A172 (cell line): ENCODE measurements around the gene TMA16. TPM values are rescaled to one million over a fixed set of nuclear protein-coding genes. Genes with fewer than 3 reads are reported as not detected.
"Not testable (repeated sequence)": the region's sequence is repeated elsewhere in the genome, so short reads cannot be mapped to it uniquely, and the experiment has no call there.

Source experiments
- DNase-seq: peaks from one replicate; pipeline ENCODE4 v3.0.0-alpha.2; 2015; ENCODE audit warnings: low spot score
- total RNA-seq: library from RNA; depleted of rRNA; stranded (reverse); fragments of >200 nt; shearing (Covaris generic); gene quantifications from 2 replicates; pipeline ENCODE4 v1.2.3, GENCODE V29; 2014

TMA16 gene
- total RNA-seq, 1 experiment from 2014 or later = 72.0 TPM

DNA sequence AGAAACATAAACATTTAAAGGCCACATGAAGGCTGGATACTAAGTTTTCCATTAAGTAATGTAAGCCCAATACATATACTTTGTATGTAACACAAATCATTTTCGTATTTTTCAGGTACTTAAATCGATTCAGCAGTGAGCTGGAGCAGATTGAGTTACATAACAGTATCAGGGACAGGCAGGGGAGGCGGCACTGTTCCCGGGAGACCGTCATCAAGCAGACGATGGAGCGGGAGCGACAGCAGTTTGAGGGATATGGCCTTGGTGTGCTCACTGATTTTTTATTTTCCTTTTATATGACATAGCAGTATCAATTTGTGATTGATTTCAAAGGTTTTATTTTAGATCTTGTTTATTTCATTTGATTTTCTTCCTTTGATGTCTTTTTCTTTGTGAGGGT, 20.7 kb downstream of the TMA16 start:
- DNase-seq = no peak

DNA sequence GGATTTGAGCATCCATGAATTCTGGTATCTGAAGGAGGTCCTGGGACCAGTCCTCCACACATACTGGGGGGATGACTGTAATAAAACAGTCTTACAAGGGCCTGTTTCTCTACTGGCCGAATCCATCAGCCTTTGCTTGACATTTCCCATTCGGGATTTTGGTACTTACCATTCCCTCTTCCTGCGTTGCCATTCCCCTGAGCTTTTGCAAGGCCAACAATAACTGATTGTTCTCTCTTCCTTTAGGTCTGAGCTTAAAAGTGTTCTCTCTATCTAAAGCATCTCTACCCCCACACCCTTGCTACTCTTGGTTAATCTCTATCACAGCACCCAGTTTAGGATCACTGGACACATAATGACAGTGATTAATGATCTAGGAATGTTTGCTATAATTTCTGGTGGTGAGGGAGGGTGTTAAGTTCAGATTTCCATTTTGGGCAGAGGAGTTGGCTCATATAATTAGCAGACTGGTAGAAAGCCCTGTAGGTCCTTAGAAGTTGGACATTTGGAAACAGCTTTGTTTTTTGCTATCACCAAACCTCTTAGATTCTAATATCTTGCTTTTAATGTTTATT, 29.4 kb downstream of the TMA16 start:
- no peak for DNase-seq

DNA sequence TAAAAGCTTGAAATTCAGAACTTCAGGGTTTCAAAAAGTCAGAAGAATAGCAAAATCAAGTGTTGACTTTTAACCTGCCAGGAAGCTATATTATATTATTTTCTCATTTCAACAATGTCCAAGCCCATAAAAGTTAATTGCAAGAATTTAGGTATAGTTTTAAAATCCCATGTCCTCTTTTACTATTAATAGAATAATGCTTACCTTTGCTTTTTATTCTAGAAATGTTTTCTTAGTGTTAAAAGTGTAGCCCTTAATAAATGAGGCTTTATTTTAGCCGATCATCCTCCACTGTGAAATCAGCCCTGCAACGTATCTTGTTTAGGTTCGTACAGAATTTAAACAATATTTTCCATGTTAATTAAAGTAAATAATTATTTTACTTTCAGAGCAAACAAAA, 31.5 kb downstream of the TMA16 start:
- no peak for DNase-seq

DNA sequence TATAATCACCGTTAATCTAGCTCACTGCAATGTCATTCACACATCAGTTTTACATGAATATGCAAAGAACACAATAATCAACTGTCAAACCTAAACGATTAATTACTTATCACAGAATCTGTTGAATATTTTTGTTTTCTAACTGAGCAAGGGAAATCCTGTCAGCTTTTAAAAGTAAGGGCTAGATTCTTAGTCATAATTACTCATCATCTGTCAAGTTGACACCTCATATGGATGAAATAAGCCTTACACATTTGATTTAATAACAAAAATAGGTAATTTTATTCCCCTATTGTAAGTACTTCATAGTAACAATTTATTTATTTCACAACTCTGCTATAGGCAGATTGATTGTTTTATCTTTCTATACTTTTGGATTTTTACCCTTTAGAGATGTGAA, 32.7 kb downstream of the TMA16 start:
- no peak for DNase-seq

DNA sequence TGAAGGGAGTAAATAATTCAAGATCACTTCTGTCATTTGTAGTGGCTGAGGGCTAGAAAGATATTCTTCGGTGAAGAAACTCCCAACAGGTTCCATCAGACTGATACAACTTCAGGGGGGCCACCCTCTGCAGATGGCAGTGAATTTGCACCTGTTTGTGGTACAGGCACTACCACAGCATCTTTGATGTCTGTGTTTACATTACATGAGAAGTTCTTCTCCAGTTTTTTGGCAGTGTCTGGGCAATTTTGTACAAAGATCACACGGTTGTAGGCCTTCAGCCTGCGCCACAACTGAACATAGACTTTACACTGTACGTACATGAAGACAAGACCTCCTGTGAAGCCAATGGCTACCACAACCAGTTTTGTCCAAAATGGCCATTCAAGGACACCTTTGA, 34.2 kb downstream of the TMA16 start:
- DNase-seq = no peak

DNA sequence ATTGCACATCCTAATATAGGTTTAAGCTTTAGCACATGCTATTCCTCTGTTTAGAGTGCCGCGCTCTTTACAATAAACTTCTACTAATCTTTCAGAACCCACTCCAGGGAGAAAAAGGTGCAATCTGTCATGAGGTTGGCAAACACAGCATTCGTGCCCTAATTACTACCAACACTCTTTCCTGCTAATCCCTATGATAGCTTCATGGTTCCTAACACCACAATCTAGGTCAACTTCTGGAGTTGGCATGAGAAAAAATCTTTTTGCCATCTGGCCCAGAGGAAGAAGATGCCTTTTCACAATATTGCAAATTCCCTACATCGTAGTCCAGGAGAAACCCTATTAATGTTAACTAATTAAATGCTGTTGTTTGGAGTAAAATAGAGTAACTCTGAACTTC, 39.6 kb downstream of the TMA16 start:
- no peak for DNase-seq

DNA sequence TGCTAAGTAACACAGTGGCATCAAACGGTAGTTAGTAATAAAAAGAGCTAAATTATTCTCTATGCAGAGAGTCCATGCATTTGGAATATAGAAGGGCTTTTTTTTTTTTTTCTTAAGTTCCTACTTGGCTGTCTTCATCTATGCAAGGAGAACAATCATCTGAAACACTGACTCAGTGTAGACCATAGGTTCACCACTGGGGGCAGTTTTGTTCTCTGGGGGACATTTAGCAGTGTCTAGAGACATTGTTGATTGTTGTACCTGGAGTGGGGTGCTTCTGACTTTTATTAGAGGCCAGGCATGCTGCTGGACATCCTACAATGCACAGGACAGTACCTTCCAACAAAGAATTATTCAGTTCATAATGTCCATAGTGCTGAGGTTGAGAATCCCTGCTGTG, 41.2 kb downstream of the TMA16 start:
- no peak for DNase-seq

DNA sequence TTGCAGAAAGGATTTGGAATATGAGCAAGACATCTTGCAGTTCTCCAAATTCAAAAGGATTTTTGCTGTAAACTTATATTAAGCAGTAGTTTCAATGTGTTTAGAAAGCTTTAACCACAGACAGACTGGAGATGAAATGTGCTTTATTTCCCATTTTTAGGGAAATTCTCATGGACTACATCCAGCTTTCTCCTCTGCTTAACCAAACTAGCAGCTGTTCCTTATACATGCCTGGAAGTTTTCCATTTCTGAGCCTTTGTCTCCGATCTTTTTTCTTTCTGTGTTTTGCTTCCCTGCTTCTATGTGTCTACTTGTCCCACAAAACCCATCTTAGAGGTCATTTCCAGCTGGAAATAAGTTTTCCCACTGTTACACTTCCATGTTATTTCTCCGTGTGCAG, 41.6 kb downstream of the TMA16 start:
- no peak for DNase-seq

DNA sequence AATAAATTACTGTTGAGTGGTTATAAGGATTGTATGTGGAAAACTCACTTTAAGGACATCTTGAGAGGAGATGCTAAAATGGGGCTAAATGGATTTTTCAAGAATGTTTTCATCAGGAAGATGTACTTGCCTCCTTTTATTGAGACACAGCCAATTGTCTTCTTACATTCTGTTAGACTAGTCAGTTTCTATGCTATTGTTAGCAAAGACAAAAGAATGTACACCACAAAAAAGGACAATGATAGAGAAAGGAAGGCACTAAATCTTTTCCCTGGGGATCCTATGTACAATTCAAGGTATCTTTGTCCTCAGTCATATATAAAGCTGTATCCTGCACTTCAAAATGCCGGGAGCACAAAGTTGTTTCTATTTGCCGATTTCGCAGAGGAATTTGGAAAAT, 42.6 kb downstream of the TMA16 start:
- DNase-seq = no peak

DNA sequence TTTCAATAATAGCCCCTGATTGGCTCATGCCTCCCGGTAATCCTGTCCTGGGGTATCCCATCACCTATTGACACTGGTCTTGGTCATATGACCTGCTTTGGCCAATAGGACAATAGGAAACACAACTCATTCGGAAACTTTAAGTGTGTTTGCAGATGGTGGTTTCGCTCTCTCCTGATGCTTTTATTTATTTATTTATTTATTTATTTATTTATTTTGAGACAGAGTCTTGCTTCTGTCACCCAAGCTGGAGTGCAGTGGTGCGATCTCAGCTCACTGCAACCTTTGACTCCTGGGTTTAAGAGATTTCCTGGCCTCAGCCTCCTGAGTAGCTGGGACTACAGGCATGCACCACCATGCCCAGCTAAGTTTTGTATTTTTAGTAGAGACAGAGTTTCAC, 44.3 kb downstream of the TMA16 start:
- DNase-seq = not testable (repeated sequence)

DNA sequence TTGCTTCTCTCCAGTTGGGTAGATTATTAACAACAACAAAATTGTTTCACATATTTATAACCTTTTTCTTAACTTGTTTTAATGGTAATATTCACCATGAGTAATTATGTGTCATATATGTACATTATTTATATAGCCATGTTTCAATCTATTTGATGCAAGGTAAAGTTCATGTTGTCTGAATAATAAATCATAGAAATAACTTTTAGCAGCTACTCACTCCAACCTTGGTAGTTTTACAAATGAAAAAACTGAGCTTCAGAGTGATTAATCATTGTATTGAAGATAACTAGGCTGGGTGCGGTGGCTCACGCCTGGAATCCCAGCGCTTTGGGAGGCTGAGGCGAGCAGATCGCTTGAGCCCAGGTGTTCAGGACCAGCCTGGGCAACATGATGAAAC, 46.0 kb downstream of the TMA16 start:
- DNase-seq = no peak

DNA sequence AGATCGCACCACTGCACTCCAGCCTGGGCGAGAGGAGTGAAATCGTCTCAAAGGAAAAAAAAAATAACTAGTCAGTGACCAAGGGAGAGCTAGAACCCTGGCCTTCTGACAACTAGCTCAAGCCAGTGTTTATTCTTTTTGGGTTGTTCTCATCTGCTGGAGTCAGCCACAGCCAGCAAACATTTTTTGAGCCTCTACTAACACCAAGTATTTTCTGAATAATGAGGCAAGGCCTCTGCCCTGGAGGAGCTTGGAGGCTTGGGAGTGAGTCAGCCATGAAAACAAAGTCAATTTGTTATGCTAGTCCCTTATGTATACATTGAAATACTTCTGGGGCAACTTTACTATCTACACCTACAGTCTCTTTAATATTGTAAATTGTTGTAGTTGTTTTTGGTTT, 46.5 kb downstream of the TMA16 start:
- DNase-seq = peak; percentile 19

DNA sequence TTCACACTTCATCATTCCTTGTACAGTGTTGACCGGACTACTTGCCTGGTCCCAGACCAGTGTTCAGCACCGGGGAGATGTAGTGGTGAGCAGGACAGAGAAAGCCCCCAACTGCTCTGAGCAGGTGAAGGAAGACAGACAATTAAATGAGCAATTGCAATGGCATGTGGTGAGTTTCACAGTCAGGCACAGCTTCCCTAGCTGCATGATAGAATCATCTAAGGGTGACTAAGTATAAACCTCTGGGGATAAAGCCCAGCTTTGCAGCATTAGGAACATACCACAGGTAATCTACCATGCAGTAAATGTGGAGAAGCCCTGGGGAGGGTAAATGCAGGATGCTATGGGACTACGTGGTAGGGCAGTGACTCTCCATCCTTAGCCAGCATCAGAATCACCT, 47.8 kb downstream of the TMA16 start:
- DNase-seq = peak; percentile 58

DNA sequence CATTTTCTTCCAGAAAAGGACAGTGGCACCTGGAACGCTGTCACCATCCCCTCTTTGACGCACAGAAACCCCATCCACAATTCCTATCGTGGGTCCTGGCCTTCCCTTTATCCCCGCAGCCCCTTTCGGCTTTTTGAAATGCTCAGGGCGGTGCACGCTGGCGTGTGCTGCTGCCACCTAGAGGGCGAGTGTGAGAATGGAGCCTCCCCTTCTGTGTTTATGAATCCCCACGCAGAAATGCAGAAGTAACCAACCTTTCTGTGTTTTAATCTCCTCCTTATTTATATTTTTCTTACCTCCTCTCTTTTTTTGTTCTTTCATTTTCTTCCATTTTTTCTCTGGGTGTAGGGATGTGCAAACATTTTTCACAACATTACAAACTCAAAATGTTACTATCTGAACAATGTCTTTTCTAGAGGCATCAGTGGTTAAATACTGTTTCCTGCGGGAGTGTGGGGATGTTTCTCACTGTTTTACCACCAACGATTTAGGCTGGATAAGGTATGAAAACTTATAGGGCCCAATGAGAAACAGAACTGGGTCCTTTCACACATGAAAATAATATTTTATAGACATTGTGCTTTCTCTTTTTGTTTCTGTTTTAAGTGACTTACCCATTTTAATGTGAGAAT, 50.0 kb downstream of the TMA16 start:
- peak; percentile 38 for DNase-seq

DNA sequence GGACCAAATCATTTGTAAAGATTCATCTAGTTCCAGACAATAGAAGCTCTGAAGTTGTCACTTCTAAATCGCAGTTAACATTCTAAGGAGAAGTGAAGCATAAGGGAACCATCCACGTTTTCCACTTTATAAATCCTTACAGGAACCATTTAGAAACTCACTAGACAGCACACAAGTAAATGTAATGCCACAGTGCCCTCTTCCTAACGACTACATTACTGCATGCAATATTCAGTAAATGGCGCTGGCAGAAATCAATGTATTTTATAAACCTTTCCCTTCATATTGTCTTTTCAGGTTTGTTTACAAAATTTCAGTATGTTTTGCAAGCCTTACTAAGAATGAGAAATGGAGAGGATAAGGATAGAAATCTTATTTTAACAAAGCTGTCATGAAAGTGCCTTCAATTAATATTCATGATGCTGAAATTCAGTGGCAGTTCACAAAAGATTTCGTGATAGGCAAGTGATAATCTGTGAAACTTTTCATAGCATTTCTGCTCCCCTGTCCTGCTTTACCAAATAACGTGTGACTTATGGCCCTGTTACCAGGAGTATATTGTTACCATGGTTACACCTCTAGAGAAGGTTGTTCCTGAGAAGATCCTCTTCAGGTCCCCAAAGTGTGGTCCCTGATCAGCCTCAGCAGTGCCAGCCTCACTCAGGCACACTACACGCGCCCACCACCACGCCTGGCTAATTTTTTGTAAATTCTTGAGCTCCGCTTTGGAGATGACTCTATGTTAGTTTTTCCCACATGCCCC, 54.2 kb downstream of the TMA16 start:
- peak; percentile 47 for DNase-seq

DNA sequence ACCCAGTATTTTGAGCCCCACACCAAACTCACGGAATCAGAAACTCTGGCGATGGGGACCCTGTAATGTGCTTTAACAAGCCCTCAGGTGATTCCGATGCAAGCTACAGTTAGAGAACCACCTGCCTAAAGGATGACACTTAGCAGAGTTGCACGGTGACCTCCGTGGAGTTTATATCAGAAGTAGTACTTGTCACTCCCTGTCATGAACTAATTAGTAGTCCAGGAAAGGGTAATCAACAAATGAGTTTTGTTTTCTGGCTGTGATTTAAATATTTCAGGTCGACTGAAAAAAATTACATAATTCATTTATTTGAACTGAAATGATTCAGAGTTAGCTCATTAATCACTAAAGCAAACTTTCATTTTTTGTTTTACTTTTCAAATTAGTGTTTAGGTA, 56.4 kb downstream of the TMA16 start:
- no peak for DNase-seq

DNA sequence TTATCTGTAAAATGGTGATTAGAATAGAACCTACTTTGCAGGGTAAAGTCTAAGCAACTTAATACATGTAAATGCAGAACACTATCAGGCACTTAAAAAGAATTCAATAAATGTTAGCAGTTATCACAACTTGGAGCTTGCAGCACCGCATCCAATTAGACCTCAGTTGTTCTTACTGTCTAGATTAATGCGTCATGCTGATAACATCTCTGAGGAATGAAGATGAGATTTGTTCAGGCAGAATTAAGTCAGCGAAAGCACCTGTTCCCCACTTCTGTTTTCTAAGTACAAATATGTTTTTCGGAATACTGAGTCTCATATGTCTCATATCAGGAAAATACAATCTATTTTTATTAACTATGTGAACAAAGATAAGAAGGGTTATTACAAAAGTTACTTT, 58.7 kb downstream of the TMA16 start:
- DNase-seq = no peak

DNA sequence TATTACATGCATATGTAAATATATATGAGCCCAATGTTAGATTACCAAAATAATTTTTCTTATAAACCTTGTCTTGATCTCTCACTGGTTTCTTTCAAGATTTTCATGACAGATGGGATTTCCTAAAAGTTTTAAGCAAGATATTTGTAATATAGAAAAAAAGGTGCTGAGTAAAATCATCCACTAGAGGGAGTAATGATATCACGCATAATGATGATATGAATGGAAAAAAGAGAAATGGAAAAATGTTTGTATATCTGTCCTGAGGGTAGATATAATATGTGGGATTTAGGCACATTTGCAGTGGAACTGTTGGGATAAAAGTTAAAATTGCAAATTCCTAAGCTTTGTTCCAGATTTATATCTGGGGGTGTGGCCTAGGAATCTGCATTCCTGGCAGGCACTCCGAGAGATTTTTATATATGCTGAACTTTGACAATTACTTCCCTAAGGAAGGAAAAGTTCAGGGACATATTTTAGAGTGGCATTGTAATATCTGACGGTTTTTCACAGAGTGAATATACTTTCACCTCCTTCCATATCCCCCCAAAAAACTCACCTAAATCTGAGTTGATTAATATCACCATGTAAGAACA, 60.5 kb downstream of the TMA16 start:
- DNase-seq = no peak

DNA sequence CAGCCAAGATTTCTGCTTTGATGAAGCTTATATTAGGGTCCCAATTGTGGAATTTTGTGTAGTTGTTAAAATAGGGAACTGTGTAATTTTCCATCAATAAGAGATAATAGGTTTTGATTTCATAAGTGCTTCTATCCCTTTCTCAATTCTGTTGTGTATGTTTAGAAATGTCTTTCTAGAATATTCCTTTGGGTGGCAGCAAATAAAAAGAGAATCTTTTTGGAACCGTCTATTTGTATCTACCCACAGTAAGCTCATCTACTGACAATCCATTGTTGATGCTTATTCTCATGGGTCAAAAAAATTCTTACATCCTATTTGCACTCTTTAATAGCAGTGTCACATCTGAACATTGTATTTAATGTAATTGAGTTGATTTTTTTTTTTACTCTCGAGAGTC, 61.7 kb downstream of the TMA16 start:
- peak; percentile 25 for DNase-seq

DNA sequence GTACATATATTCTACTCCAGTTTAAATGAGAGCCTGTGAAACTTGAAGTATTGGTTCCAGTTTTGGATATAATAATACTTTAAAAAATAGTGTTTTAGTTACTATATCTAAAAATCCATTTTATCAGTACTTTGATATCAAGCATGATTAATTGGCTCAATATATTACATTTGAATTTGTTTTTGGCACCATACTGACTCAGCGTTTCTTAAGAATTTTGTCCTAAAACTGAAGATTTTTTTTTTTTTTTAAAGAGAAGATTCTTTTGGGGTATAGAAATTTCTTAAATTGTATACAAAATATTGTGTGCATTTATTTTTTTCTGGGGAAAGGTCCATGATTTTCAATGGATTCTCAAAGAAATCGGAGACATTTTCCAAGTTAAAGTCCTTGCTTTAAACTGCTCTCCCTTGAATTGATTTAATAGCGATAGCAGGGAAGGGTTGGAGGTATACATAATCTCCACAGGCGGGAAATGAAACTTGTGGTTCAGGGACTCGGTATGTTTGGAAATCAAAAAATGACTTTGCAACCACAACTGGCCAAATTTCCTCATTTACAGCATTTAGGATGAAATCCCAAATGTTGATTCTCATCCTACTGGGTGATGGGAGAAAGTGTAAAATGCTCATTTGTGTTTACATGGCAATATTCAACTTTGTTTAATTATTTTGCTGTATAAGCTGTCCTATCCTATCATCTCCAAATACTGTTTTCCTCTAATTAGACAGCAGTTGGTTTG, 62.3 kb downstream of the TMA16 start:
- no peak for DNase-seq

DNA sequence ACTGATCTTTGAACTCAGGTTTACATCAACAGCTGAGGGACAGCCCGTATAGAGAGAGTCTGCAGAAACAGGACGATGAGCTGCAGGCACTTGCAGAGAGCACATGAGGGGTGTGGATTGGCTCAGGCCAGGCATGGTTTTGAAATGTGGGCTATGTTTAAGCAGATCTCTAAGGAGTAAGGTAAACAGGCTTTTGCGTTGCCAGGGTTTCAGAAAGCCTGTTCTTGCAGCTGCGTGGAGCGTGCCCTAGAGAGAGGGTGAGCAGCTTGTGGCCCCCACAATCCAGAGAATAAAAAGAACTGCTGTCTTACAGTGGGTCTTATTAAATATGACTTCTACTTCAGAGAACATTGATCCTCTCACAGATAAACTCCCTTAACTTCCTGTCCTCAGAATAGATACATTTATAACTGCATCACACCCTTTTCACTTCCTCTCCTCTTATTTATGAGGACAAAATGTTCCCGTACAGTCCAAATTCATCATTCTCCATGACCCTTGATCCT, 64.1 kb downstream of the TMA16 start:
- DNase-seq = no peak

DNA sequence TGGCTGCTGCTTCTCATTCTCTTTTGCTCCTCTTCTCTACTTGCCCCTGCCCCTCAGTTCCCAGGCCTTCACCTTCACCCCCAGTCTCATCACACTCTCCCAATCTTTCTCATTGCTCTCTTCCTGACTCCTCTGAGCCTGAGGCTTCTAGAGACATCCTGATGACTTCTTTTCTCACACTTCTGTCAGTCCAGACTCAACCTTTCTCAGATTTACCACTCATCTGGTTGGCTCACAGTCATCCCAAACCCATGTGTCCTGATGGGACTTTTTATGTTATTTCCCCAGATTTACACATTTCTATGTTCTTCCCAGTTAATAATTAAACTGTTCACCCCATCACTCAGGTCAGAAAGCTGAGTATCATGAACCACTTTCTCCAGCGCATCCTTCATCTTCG, 68.0 kb downstream of the TMA16 start:
- DNase-seq = no peak
